CD4-positive, CD25-positive, alpha-beta regulatory T cell (primary cell): ENCODE data around the gene RNASET2. TPM values are rescaled to one million over a fixed set of nuclear protein-coding genes. Genes with fewer than 3 reads are reported as not detected.
"Not testable (repeated sequence)": the region's sequence is repeated elsewhere in the genome, so short reads cannot be mapped to it uniquely, and the experiment has no call there.

Experiments
- ATAC-seq, 2 donors: fragments of 150-1000 bp; cut with Tn5 transposase; one replicate each; pipeline ENCODE4 v1.10.0; 2021; ENCODE audit warnings: low read depth in 2 of 2, moderate number of reproducible peaks in 2 of 2, moderate library complexity in 1 of 2
- DNase-seq, 3 donors: peaks; one replicate each; pipeline versions ENCODE4 v3.0.0 to v3.0.0-alpha.2; 2012 to 2022; ENCODE audit warnings: mixed read lengths in 1 of 3
- H3K27ac ChIP-seq: one replicate; pipeline ENCODE4 v1.7.0; 2013; ENCODE audit warnings: mild to moderate bottlenecking, low read length; ENCODE audit not compliant: insufficient read depth, poor library complexity, severe bottlenecking
- H3K27me3 ChIP-seq: one replicate; pipeline ENCODE4 v1.7.0; 2013; ENCODE audit warnings: low read length; ENCODE audit not compliant: control insufficient read depth, insufficient read depth
- H3K36me3 ChIP-seq: one replicate; pipeline ENCODE4 v1.7.0; 2013; ENCODE audit warnings: mild to moderate bottlenecking, low read length, moderate library complexity; ENCODE audit not compliant: control insufficient read depth, insufficient read depth
- H3K4me1 ChIP-seq: 2 replicates; pipeline ENCODE4 v1.7.0; 2013; ENCODE audit warnings: mild to moderate bottlenecking, low read length; ENCODE audit not compliant: insufficient read depth, control insufficient read depth, poor library complexity, severe bottlenecking
- H3K4me3 ChIP-seq: one replicate; pipeline ENCODE4 v1.7.0; 2013; ENCODE audit warnings: low read depth, mild to moderate bottlenecking, low read length, moderate library complexity
- H3K9me3 ChIP-seq, 2 experiments: 1 replicate in 1 of 2; 2 replicates in 1 of 2; pipeline ENCODE4 v1.7.0; 2013; ENCODE audit warnings: low read length in 2 of 2, mild to moderate bottlenecking in 1 of 2, moderate library complexity in 1 of 2; ENCODE audit not compliant: control insufficient read depth in 2 of 2
- H3K27ac Mint-ChIP-seq, 3 donors: one replicate each; pipeline ENCODE4 v1.8.0; 2020 to 2022; ENCODE audit warnings: mild to moderate bottlenecking in 3 of 3, mixed read lengths in 3 of 3, moderate library complexity in 2 of 3
- H3K27me3 Mint-ChIP-seq: one replicate; pipeline ENCODE4 v1.8.0; 2022; ENCODE audit warnings: mild to moderate bottlenecking, mixed read lengths
- H3K36me3 Mint-ChIP-seq: one replicate; pipeline ENCODE4 v1.8.0; 2020; ENCODE audit warnings: mixed read lengths
- H3K4me1 Mint-ChIP-seq, 4 donors: one replicate each; pipeline ENCODE4 v1.8.0; 2020 to 2022; ENCODE audit warnings: mixed read lengths in 4 of 4, mild to moderate bottlenecking in 1 of 4
- H3K4me3 Mint-ChIP-seq, 4 donors: one replicate each; pipeline ENCODE4 v1.8.0; 2020 to 2022; ENCODE audit warnings: mild to moderate bottlenecking in 4 of 4, mixed read lengths in 4 of 4, moderate library complexity in 3 of 4
- H3K9me3 Mint-ChIP-seq, 7 donors: one replicate each; pipeline ENCODE4 v1.8.0; 2020 to 2022; ENCODE audit warnings: mixed read lengths in 7 of 7, mild to moderate bottlenecking in 3 of 7, moderate library complexity in 2 of 7
- polyA plus RNA-seq, 4 donors: library from polyadenylated mRNA; unstranded; fragments of 300-500 nt; fragmentation: Illumina TruSeq; gene quantifications; one replicate each; pipeline ENCODE4 v1.2.3, GENCODE V29; 2021
- total RNA-seq: library from RNA; stranded (reverse); gene quantifications from one replicate; pipeline ENCODE4 v1.2.3, GENCODE V29; 2022

Gene RNASET2
- total and polyA plus RNA-seq, 5 donors from 2014 or later, result 213 to 410 (median 371) TPM

- Histone ChIP-seq H3K4me3 (no peak overlapping the region), H3K36me3 (peaks cover 39% of the 10 kb centered on the region), H3K9me3 (no peaks in the 10 kb centered on the region), H3K4me1 (no peaks in the 10 kb centered on the region), H3K27ac (no peak overlapping the region), H3K27me3 (no peaks in the 10 kb centered on the region)
- DNase-seq (no peak), ATAC-seq (no peak)
- Mint-ChIP-seq H3K4me1 (peaks cover 0 to 9% (median 5%) of the 10 kb centered on the region in 4 donors), H3K4me3 (no peak overlapping the region), H3K36me3 (peaks cover 37% of the 10 kb centered on the region), H3K27me3 (no peaks in the 10 kb centered on the region), H3K9me3 (peaks cover 0 to 2% (median 0%) of the 10 kb centered on the region in 7 donors), H3K27ac (peak overlapping the region in 1 of 3 donors; percentile 92)
Measured at GRCh38 chr6:166925141-166925996, 31.0 kb downstream of the RNASET2 start.

DNA sequence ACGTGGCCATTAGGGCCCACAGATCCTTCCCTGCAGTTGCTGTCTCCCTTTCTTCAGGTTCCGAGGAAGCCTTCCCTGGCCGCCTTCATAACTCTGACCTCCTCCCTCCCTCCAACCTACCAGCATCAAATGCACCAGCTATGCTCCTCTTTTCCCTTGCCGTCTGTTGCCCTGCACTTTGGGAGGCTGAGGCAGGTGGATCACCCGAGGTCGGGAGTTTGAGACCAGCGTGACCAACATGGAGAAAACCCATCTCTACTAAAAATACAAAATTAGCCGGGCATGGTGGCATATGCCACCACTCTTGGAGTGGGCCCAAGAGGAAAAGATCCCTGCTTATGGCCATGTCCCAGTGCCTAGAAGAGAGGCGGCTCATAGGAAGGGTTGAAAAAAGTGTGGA is 31.8 kb downstream of the RNASET2 start:
- peaks cover 0 to 7% (median 4%) of the 10 kb centered on the region in 4 donors for H3K4me1 Mint-ChIP-seq
- Histone ChIP-seq H3K36me3 (peaks cover 30% of the 10 kb centered on the region), H3K27me3 (no peaks in the 10 kb centered on the region), H3K4me1 (no peaks in the 10 kb centered on the region), H3K9me3 (no peaks in the 10 kb centered on the region), H3K27ac (no peak overlapping the region), H3K4me3 (no peak overlapping the region)
- ATAC-seq (no peak), DNase-seq (no peak)
- H3K27me3 Mint-ChIP-seq, result no peaks in the 10 kb centered on the region
- H3K27ac Mint-ChIP-seq, result no peak overlapping the region
- H3K36me3 Mint-ChIP-seq, result peaks cover 33% of the 10 kb centered on the region
- peak overlapping the region in 1 of 4 donors; percentile 93 for H3K4me3 Mint-ChIP-seq
- peaks cover 0 to 2% (median 0%) of the 10 kb centered on the region in 7 donors for H3K9me3 Mint-ChIP-seq

GRCh38 chr6:166922937-166923336 is 33.4 kb downstream of the RNASET2 start:
- peaks cover 0 to 4% (median 0%) of the 10 kb centered on the region in 7 donors for H3K9me3 Mint-ChIP-seq

DNA sequence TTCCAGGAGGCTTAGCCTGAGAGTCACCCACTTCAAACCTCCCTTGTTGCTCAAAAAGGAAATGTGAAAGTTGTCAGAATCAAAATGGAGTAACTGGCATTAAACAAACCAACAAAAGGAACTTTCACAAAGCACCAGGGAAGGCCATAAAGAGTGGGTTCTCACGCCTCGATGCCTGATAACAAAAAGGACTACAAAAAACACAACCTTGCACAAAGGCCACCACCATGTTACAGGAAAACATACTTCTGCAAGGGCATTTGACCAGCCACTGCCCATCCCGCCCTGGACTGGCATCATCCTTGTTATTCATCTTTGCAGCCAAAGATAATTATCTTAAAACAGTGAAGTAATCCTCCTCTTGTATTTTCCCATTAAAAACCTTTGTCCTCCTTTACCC is 34.8 kb downstream of the RNASET2 start:
- H3K36me3 Mint-ChIP-seq, result peaks cover 29% of the 10 kb centered on the region
- no peak for ATAC-seq
- peaks cover 0 to 6% (median 0%) of the 10 kb centered on the region in 7 donors for H3K9me3 Mint-ChIP-seq
- Histone ChIP-seq H3K36me3 (peaks cover 4% of the 10 kb centered on the region), H3K27ac (no peak overlapping the region), H3K4me3 (no peak overlapping the region), H3K9me3 (no peaks in the 10 kb centered on the region), H3K4me1 (no peaks in the 10 kb centered on the region), H3K27me3 (no peaks in the 10 kb centered on the region)
- H3K4me3 Mint-ChIP-seq, result no peak overlapping the region
- no peaks in the 10 kb centered on the region for H3K27me3 Mint-ChIP-seq
- no peak for DNase-seq
- peak overlapping the region in 1 of 3 donors; percentile 46 for H3K27ac Mint-ChIP-seq
- H3K4me1 Mint-ChIP-seq, result peaks cover 0 to 4% (median 0%) of the 10 kb centered on the region in 4 donors

More at GRCh38 chr6:166922937-166923336, 33.4 kb downstream of the RNASET2 start:
- H3K27me3 Mint-ChIP-seq, result no peaks in the 10 kb centered on the region
- Histone ChIP-seq H3K27ac (no peak overlapping the region), H3K4me1 (no peaks in the 10 kb centered on the region), H3K4me3 (no peak overlapping the region), H3K36me3 (peaks cover 14% of the 10 kb centered on the region), H3K9me3 (no peaks in the 10 kb centered on the region), H3K27me3 (no peaks in the 10 kb centered on the region)
- ATAC-seq (no peak), DNase-seq (no peak)
- peak overlapping the region in 2 of 3 donors; percentile 10 to 20 for H3K27ac Mint-ChIP-seq
- peaks cover 0 to 7% (median 4%) of the 10 kb centered on the region in 4 donors for H3K4me1 Mint-ChIP-seq
- peaks cover 32% of the 10 kb centered on the region for H3K36me3 Mint-ChIP-seq
- no peak overlapping the region for H3K4me3 Mint-ChIP-seq

DNA sequence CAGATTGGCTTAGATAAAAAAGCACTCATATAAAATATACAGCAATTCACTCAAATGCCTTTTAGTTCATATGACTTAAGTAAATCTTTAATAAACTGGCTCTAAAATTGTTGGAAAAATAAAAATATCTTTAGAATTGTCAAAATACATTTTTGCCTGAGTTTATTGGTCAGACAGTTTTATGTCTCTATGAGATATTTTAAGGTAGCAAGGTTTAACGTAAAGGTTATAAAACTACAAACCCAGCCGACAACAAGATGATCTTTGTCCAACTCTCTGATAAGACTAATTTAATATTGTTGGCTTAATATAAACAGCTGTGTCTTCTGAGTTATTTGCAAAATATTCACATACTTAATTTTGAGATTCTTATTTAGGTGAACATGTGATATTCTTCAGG is 39.5 kb downstream of the RNASET2 start:
- H3K4me3 Mint-ChIP-seq, result no peak overlapping the region
- ATAC-seq, result no peak
- H3K27ac ChIP-seq, result no peak overlapping the region
- no peaks in the 10 kb centered on the region for H3K9me3 ChIP-seq
- H3K36me3 Mint-ChIP-seq, result peaks cover 34% of the 10 kb centered on the region
- no peaks in the 10 kb centered on the region for H3K27me3 ChIP-seq
- H3K9me3 Mint-ChIP-seq, result peaks cover 0 to 5% (median 0%) of the 10 kb centered on the region in 7 donors
- peaks cover 0 to 2% (median under 1%) of the 10 kb centered on the region in 4 donors for H3K4me1 Mint-ChIP-seq
- H3K4me1 ChIP-seq, result no peaks in the 10 kb centered on the region
- no peaks in the 10 kb centered on the region for H3K27me3 Mint-ChIP-seq
- DNase-seq, result no peak
- H3K4me3 ChIP-seq, result no peak overlapping the region
- no peaks in the 10 kb centered on the region for H3K36me3 ChIP-seq
- no peak overlapping the region for H3K27ac Mint-ChIP-seq

- not testable (repeated sequence) for DNase-seq, ATAC-seq, H3K4me3 ChIP-seq, H3K36me3 ChIP-seq, H3K9me3 ChIP-seq, H3K4me3 Mint-ChIP-seq, H3K27me3 ChIP-seq, H3K27ac Mint-ChIP-seq, H3K27me3 Mint-ChIP-seq, H3K27ac ChIP-seq, H3K9me3 Mint-ChIP-seq, H3K4me1 ChIP-seq
- H3K4me1 Mint-ChIP-seq, result peaks cover 5 to 12% (median 6%) of the 10 kb centered on the region in 4 donors
- H3K36me3 Mint-ChIP-seq, result peaks cover 36% of the 10 kb centered on the region
Measured at GRCh38 chr6:166915484-166915883, 40.9 kb downstream of the RNASET2 start.

GRCh38 chr6:166914952-166915351 is 41.4 kb downstream of the RNASET2 start:
- ATAC-seq, H3K27me3 ChIP-seq, H3K27ac Mint-ChIP-seq, H3K4me3 ChIP-seq, H3K27ac ChIP-seq, DNase-seq, H3K4me1 ChIP-seq, H3K36me3 ChIP-seq, H3K4me3 Mint-ChIP-seq, H3K9me3 Mint-ChIP-seq, H3K27me3 Mint-ChIP-seq, H3K9me3 ChIP-seq: not testable (repeated sequence)
- Mint-ChIP-seq H3K36me3 (peaks cover 35% of the 10 kb centered on the region), H3K4me1 (peaks cover 5 to 15% (median 9%) of the 10 kb centered on the region in 4 donors)
